Stimulated activated CD4-positive, alpha-beta T cell treated with anti-CD3 and anti-CD28 coated beads, TNF-alpha, amount 100 ng/mL, for 48 hours (primary cell): ENCODE data around the gene HDAC11.
A peak's percentile ranks its signal among the peaks of the same experiment; 100 is the strongest.
"Not testable (repeated sequence)": the region's sequence is repeated elsewhere in the genome, so short reads cannot be mapped to it uniquely, and the experiment has no call there.

Experiments
- DNase-seq, 3 donors: peaks; one replicate each; pipeline ENCODE4 v3.0.0-alpha.2; 2020; ENCODE audit warnings: low read depth in 3 of 3

HDAC11 gene, protein sequence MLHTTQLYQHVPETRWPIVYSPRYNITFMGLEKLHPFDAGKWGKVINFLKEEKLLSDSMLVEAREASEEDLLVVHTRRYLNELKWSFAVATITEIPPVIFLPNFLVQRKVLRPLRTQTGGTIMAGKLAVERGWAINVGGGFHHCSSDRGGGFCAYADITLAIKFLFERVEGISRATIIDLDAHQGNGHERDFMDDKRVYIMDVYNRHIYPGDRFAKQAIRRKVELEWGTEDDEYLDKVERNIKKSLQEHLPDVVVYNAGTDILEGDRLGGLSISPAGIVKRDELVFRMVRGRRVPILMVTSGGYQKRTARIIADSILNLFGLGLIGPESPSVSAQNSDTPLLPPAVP

DNA sequence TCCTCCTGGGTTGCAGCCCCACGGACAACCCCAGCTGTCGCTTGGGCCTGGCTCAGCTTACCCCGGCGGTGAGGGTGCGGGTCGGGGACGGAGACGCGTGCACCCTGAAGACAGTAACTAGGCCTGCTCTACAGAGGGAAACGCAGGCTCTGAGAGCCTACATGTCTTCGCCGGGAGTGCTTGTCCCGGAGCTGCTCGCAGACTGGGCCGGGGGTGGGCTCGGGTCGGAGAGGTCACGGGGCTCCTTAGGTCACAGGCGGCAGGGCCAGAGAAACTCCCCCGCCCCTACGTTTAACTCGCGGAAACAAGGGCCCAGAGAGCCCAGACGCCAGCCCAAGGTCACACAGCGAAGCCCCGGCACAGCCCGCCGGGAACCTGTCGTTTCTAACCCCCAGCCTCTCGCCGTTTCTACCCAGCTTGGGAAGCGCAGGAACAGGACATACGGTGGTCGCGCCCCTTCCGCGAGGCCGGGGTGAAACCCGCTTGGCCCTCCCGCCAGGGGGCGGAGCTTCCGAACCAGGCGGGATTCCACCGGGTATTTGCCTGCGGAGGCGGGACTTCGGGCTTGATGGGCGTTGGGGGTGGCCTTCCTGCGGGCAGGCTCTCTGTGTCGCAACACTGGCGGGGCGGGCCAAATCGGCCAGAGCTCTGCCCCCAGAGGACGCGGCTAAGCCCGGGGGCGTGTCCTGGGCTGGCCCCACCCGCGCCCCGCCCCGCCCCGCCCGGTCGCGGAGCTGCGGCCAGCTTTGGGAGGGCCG is at the start of gene HDAC11:
HDAC11 (plus strand) TSS at position 725 of the 758 bp plus-strand sequence. CDS start 42 bp downstream, outside the sequence.
- DNase-seq: peak; percentile 93 to 97 (median 94)

GRCh38 chr3:13430411-13430875 is 49.7 kb upstream of the HDAC11 start:
- DNase-seq: not testable (repeated sequence)

- DNase-seq: no peak
Measured at GRCh38 chr3:13432093-13432492, 48.0 kb upstream of the HDAC11 start.

GRCh38 chr3:13433912-13434311 is 46.2 kb upstream of the HDAC11 start:
- DNase-seq: no peak

DNA sequence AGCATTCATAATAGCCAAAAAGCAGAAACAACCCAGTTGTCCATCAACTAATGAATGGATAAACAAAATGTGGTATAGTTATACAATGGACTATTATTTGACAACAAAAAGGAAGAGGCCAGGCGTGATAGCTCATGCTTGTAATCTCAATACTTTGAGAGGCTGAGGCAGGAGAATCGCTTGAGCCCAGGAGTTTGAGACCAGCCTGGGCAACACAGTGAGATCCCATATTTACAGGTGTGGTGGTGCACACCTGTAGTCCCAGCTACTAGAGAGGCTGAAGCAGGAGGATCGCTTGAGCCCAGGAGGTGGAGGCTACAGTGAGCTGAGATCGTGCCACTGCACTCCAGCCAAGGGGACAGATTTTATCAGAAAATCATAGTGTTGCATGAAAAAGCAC is 43.9 kb upstream of the HDAC11 start:
- DNase-seq: not testable (repeated sequence)

- DNase-seq: no peak
Measured at GRCh38 chr3:13440204-13440817, 39.8 kb upstream of the HDAC11 start.

GRCh38 chr3:13442882-13443281 is 37.2 kb upstream of the HDAC11 start:
- DNase-seq: not testable (repeated sequence)

DNA sequence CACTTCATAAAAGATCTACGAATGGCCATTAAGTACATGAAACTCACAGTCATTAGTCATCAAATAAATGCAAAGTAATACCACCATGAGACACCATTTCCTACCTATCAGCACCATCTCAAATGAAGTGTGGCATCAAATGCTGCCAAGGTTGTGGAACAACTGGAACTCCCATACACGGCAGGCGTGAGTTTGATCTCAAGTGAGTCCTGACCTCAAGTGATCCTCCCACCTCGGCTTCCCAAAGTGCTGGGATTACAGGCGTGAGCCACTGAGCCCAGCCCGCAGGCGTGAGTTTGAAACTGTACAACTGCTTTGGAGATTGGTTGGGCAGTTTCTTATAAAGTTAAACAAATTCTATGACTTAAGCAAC is 28.8 kb upstream of the HDAC11 start:
- DNase-seq: no peak

GRCh38 chr3:13452490-13453335 is 27.4 kb upstream of the HDAC11 start:
- DNase-seq: peak in 1 of 3 donors; percentile 27

GRCh38 chr3:13455644-13456043 is 24.5 kb upstream of the HDAC11 start:
- no peak for DNase-seq

DNA sequence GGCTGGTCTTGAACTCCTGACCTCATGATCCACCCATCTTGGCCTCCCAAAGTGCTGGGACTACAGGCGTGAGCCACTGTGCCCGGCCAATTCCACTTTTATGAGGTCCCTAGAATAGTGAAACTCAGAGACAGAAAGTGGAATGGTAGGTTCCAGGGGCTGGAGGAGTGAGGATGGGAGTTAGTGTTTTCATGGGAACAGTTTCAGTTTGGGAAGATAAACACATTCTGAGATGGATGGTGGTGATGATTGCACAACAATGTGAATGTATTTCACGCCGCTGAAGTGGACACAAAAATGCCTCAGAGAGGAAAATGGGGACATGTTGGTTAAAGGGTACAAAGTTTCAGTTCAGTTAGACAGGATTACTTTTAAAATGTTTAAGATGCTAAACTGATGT is 22.5 kb upstream of the HDAC11 start:
- no peak for DNase-seq

DNA sequence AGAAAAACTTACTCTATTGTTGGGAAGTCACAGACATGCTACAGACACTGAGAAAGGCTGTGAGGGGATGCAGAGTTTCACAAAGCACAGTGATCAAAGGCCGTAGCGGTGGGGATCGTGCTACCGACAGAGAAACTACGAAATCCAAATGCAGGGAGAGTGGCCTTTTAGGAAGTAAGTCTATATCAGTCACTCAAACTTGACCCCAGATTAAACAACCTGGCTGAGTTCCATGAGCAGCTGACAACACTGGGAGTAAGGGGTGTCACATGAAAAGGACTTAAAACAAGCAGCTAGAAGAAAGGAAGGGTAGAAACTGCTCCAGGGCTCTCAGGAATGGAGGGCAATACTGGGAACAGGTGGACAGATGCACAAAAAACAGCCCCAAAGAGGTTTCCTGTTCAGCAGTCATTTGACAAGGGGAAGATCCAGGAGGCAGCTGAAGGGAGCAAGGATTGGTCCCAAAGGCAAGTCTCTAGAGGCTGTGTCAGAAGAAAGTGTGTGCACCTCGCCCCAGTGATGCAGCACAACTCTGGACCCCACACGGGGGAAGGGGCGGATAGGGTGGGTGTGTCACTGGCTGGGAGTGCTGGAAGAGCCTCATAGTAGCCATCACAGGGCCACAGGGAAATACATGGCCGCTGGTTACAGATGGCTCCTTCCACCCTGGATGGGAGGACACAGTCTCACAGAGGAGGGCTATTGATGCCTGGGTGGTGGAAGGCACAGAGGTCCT is 20.3 kb upstream of the HDAC11 start:
- no peak for DNase-seq

DNA sequence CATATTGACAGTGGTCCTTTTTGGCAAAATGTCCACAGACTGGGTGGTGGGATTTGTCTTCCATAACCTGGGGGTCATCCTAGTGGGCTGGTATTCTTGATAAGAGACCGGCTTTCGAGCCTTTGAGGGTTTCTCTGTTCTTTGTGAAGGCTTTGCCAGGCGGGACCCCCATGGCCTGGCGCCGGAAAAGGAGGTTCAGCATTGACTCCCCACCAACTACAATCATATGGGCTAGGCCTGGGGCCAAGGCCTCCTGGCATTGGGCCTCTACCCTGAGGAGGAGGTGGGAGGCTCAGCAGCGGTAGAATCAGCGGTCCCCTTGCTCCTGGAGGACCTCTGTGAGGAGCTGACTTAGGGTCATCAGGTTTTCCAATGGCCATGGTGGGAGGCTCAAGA is 19.8 kb upstream of the HDAC11 start:
- DNase-seq: no peak

GRCh38 chr3:13461169-13462124 is 18.7 kb upstream of the HDAC11 start:
- peak; percentile 63 to 73 (median 67) for DNase-seq

GRCh38 chr3:13462125-13462629 is 17.9 kb upstream of the HDAC11 start:
- no peak for DNase-seq

GRCh38 chr3:13462822-13463221 is 17.3 kb upstream of the HDAC11 start:
- DNase-seq: no peak

GRCh38 chr3:13463618-13464400 is 16.3 kb upstream of the HDAC11 start:
- no peak for DNase-seq

- no peak for DNase-seq
Measured at GRCh38 chr3:13465236-13465873, 14.8 kb upstream of the HDAC11 start.
